MG63 (cell line): ENCODE data around the gene VNN1. TPM values are rescaled to one million over a fixed set of nuclear protein-coding genes. Genes with fewer than 3 reads are reported as not detected.
"Not testable (repeated sequence)": the region's sequence is repeated elsewhere in the genome, so short reads cannot be mapped to it uniquely, and the experiment has no call there.

ENCODE experiments used
- DNase-seq: peaks from one replicate; pipeline ENCODE4 v3.0.0-alpha.2; 2020
- H3K27me3 ChIP-seq: fragments of 250-450 bp; sonication (Bioruptor Pico); 2 replicates; pipeline ENCODE4 v1.5.1; 2020; ENCODE audit warnings: mild to moderate bottlenecking, moderate library complexity
- H3K36me3 ChIP-seq: fragments of 250-450 bp; sonication (Bioruptor Pico); 2 replicates; pipeline ENCODE4 v1.5.1; 2020; ENCODE audit warnings: mild to moderate bottlenecking, moderate library complexity
- H3K4me3 ChIP-seq: fragments of 250-450 bp; sonication (Bioruptor Pico); 2 replicates; pipeline ENCODE4 v1.5.1; 2020; ENCODE audit warnings: mild to moderate bottlenecking, moderate library complexity
- H3K9me3 ChIP-seq: fragments of 250-450 bp; sonication (Bioruptor Pico); 2 replicates; pipeline ENCODE4 v1.5.1; 2020; ENCODE audit warnings: mild to moderate bottlenecking, moderate library complexity
- total RNA-seq: library from RNA; depleted of rRNA; stranded (reverse); fragments of >200 nt; shearing (Covaris generic); gene quantifications from 2 replicates; pipeline ENCODE4 v1.2.3, GENCODE V29; 2014; ENCODE audit warnings: low replicate concordance; rRNA removed

The VNN1 gene
- total RNA-seq, 1 experiment from 2014 or later = not detected

GRCh38 chr6:132661906-132662305 lies 51.9 kb downstream of the VNN1 start:
- Histone ChIP-seq H3K27me3 (peaks cover 15% of the 10 kb centered on the region), H3K36me3 (no peaks in the 10 kb centered on the region), H3K4me3 (no peak overlapping the region), H3K9me3 (0 out of 2 replicates have a peak, but pooled peaks cover 3% of the 10 kb centered on the region)
- no peak for DNase-seq

- Histone ChIP-seq H3K4me3 (no peak within 1 kb of the TSS), H3K9me3 (no peaks in the 10 kb centered on the region), H3K27me3 (peaks cover 37% of the 10 kb centered on the region), H3K36me3 (no peaks in the 10 kb centered on the region)
- no peak for DNase-seq
Observed at GRCh38 chr6:132659082-132659481, 54.8 kb downstream of the VNN1 start, which contains the start of gene TAAR1. Gene TAAR1 (minus strand): TSS chr6:132659182. CDS start chr6:132646003, 13,179 bp downstream.

DNA sequence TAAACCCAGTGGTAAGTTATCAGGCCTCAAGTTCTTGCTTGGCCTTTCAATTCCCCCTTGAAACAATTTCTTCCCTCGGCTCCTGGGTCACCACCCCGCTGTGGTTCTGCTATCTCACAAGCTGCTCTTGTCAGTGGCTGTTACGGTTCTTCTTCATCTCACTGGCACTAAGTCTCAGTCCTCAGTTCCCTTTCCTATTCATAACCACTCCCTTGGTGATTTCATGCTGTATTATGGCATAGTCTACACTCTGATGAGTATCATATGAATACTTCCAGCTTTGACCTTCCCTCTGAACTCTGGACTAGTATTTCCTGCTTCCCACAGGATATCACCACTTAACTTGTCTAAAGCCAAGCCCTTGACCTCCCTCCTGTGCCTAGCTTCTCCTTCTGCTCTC lies 62.8 kb downstream of the VNN1 start:
- peaks cover 7% of the 10 kb centered on the region for H3K9me3 ChIP-seq
- no peak for DNase-seq
- H3K4me3 ChIP-seq = no peak overlapping the region
- H3K36me3 ChIP-seq = no peaks in the 10 kb centered on the region
- H3K27me3 ChIP-seq = peaks cover 40% of the 10 kb centered on the region

- Histone ChIP-seq H3K4me3 (no peak overlapping the region), H3K27me3 (peaks cover 40% of the 10 kb centered on the region), H3K9me3 (peaks cover 7% of the 10 kb centered on the region), H3K36me3 (no peaks in the 10 kb centered on the region)
- no peak for DNase-seq
Observed at GRCh38 chr6:132650429-132650828, 63.4 kb downstream of the VNN1 start.

- H3K36me3 ChIP-seq = no peaks in the 10 kb centered on the region
- no peak overlapping the region for H3K4me3 ChIP-seq
- peak; percentile 46 for DNase-seq
- H3K9me3 ChIP-seq = peaks cover 7% of the 10 kb centered on the region
- H3K27me3 ChIP-seq = peaks cover 38% of the 10 kb centered on the region
Observed at GRCh38 chr6:132648828-132649227, 65.0 kb downstream of the VNN1 start.

- peaks cover 38% of the 10 kb centered on the region for H3K27me3 ChIP-seq
- H3K9me3 ChIP-seq = peaks cover 7% of the 10 kb centered on the region
- H3K36me3 ChIP-seq = no peaks in the 10 kb centered on the region
- peak; percentile 43 for DNase-seq
- H3K4me3 ChIP-seq = no peak overlapping the region
Observed at GRCh38 chr6:132648356-132648755, 65.5 kb downstream of the VNN1 start.

- H3K36me3 ChIP-seq = no peaks in the 10 kb centered on the region
- no peak overlapping the region for H3K4me3 ChIP-seq
- H3K27me3 ChIP-seq = peaks cover 49% of the 10 kb centered on the region
- no peak for DNase-seq
- H3K9me3 ChIP-seq = no peaks in the 10 kb centered on the region; the same call in 1 of the 2 replicates
Observed at GRCh38 chr6:132643547-132643946, 70.3 kb downstream of the VNN1 start.

DNA sequence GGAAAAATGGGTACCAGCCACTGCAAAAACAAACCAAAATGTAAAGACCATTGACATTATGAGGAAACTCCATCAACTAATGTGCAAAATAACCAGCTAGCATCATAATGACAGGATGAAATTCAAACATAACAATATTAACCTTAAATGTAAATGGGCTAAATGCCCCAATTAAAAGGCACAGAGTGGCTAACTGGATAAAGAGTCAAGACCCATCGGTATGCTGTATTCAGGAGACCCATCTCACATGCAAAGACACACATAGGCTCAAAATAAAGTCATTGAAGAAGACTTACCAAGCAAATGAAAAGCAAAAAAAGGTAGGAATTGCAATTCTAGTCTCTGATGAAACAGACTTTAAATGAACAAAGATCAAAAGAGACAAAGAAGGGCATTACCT lies 76.7 kb downstream of the VNN1 start:
- peaks cover 12% of the 10 kb centered on the region; the same call in 1 of the 2 replicates for H3K9me3 ChIP-seq
- not testable (repeated sequence) for DNase-seq, H3K4me3 ChIP-seq

DNA sequence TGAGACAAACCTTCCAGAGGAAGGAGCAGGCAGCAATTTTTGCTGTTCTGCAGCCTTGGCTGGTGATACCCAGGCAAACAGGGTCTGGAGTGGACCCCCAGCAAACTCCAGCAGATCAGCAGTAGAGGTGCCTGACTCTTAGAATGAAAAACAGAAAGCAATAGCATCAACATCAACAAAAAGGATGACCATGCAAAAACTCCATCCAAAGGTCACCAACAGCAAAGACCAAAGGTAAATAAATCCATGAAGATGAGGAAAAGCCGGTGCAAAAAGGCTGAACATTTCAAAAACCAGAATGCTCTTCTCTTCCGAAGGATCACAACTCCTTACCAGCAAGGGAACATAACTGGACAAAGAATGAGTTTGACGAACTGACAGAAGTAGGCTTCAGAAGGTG lies 77.9 kb downstream of the VNN1 start:
- Histone ChIP-seq H3K27me3 (peaks cover 65% of the 10 kb centered on the region), H3K9me3 (peaks cover 12% of the 10 kb centered on the region; the same call in 1 of the 2 replicates)
- not testable (repeated sequence) for H3K36me3 ChIP-seq, H3K4me3 ChIP-seq, DNase-seq

More for the DNA sequence above, 76.7 kb downstream of the VNN1 start:
- peaks cover 59% of the 10 kb centered on the region for H3K27me3 ChIP-seq
- H3K36me3 ChIP-seq = not testable (repeated sequence)

DNA sequence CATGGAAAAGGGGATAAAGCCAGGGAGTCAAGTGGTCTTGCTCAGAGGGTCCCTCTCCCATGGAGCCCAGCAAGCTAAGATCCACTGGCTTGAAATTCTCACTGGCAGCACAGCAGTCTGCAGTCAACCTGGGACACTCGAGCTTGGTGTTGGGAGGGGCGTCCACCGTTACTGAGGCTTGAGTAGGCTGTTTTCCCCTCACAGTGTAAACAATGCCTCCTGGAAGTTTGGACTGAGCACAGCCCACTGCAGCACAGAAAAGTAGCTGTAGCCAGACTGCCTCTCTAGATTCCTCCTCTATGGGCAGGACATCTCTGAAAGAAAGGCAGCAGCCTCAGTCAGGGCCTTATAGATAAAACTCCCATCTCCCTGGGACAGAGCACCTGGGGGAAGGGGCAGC lies 78.6 kb downstream of the VNN1 start:
- peaks cover 65% of the 10 kb centered on the region for H3K27me3 ChIP-seq
- peaks cover 12% of the 10 kb centered on the region; the same call in 1 of the 2 replicates for H3K9me3 ChIP-seq
- DNase-seq, H3K4me3 ChIP-seq, H3K36me3 ChIP-seq: not testable (repeated sequence)

GRCh38 chr6:132634796-132635195 lies 79.1 kb downstream of the VNN1 start:
- H3K9me3 ChIP-seq = peaks cover 12% of the 10 kb centered on the region; the same call in 1 of the 2 replicates

DNA sequence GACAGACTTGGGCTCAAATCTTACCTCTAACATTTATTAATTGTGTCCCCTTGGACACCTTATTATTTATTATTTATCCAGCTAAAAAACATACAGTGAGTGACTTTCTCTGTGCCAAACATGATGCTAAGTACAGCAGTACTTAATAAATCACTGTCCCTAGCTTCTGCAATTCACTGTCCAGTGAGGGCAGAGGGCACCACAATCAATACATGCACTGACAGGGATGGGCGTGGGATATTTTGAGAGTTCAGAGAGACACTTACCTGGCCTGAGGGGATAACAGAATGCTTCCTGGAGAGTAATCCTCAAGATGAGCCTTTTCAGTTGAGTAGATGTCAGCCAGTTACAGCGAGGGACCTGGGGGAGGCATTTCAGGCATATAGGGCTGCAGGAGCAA lies 80.5 kb downstream of the VNN1 start:
- Histone ChIP-seq H3K4me3 (no peak overlapping the region), H3K36me3 (no peaks in the 10 kb centered on the region), H3K27me3 (peaks cover 68% of the 10 kb centered on the region), H3K9me3 (peaks cover 21% of the 10 kb centered on the region; the same call in 1 of the 2 replicates)
- no peak for DNase-seq

More at GRCh38 chr6:132634796-132635195, 79.1 kb downstream of the VNN1 start:
- no peak for DNase-seq
- Histone ChIP-seq H3K36me3 (no peaks in the 10 kb centered on the region), H3K27me3 (peaks cover 65% of the 10 kb centered on the region), H3K4me3 (no peak overlapping the region)

Other genes with a start within 250 kb of the VNN1 start
- 4.7 and 9.5 TPM in 2 replicates for gene STX7, start 200.9 kb downstream of the VNN1 start, total RNA-seq
- not detected in 2 replicates for gene TAAR9, start 175.8 kb downstream of the VNN1 start, total RNA-seq
- not detected in 2 replicates for gene TAAR8, start 161.4 kb downstream of the VNN1 start, total RNA-seq
- not detected in 2 replicates for gene TAAR6, start 143.7 kb downstream of the VNN1 start, total RNA-seq
- gene TAAR5, start 124.3 kb downstream of the VNN1 start, total RNA-seq = not detected in 2 replicates
- gene TAAR2, start 89.8 kb downstream of the VNN1 start, total RNA-seq = not detected in 2 replicates
- not detected in 2 replicates for gene TAAR1, start 54.9 kb downstream of the VNN1 start, total RNA-seq
- gene VNN2, start 43.8 kb upstream of the VNN1 start, total RNA-seq = not detected in 2 replicates
- gene SLC18B1, start 84.6 kb upstream of the VNN1 start, total RNA-seq = 7.3 and 34.0 TPM in 2 replicates
- 1,680 and 1,976 TPM in 2 replicates for gene RPS12, start 100.5 kb upstream of the VNN1 start, total RNA-seq